IPS-NIHi7 (cell line): ENCODE data around the gene GAL3ST2.
"Not testable (repeated sequence)": the region's sequence is repeated elsewhere in the genome, so short reads cannot be mapped to it uniquely, and the experiment has no call there.

ENCODE experiments used
- DNase-seq: peaks from one replicate; pipeline ENCODE4 v3.0.0; 2012; ENCODE audit warnings: mixed read lengths; ENCODE audit errors: extremely low spot score

The GAL3ST2 gene

GRCh38 chr2:241768251-241768711 is 8.3 kb upstream of the GAL3ST2 start:
- peak; percentile 7 for DNase-seq

DNA sequence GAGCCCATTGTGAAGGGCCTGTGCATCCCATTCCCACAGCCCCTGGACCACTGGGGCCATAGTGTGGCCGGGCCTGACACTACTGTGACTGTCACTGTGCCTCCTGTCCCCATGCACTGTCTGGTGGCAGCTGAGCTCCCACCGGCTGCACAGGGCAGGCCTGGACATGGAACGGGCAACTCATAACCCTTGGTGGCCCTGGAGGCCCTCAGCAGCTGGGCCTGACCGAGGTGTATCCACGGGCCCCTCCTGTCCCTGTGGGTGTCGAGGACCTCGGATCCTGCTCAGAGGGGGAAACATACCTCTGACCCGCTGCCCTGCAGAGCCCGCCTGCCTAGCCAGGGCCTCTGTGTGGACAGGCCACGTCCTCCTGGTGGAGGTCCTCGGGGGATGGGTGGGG is 7.8 kb upstream of the GAL3ST2 start:
- DNase-seq, result no peak

GRCh38 chr2:241769819-241770184 is 6.8 kb upstream of the GAL3ST2 start:
- no peak for DNase-seq

GRCh38 chr2:241770185-241770935 is 6.3 kb upstream of the GAL3ST2 start:
- peak; percentile 47 for DNase-seq

GRCh38 chr2:241770936-241771285 is 5.7 kb upstream of the GAL3ST2 start:
- DNase-seq, result peak; percentile 17

DNA sequence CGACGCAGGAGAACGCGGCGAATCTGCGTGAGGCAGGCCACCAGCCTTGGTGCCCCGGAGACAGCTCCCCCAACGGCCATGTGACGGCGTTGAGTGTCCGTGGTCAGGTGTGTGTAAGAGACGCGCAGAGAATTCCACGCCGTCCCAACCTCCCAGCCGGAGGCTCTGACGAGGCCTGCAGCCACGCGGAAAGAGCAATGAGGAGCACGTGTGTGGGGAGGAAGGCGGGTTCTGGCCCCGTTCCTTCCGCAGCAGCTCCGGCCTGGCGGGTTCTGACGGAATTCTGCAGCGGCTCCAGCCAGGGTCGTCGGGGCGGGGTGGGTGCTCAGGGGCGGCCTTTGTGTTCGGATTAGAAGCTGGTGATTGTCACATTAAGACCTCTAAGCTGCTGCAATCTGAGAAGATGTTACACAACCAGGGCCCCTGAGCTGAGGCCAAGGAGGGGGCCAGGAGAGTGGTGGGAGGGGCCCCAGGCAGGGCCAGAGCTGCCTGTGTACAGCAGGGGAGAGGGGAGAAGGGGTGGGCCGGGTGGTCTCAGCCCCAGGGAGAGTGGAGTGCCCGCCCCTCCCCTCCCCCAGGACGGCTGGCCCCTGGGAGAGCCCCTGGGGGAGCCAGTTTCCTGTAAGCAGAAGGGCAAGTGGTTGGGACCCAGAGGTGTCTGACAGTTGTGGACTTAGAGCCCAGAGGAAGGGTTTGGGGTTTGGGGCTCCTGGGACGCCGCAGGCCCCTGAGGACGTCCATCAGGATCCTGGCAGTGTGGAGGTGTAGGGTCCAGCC is 5.1 kb upstream of the GAL3ST2 start:
- DNase-seq, result peak; percentile 43

DNA sequence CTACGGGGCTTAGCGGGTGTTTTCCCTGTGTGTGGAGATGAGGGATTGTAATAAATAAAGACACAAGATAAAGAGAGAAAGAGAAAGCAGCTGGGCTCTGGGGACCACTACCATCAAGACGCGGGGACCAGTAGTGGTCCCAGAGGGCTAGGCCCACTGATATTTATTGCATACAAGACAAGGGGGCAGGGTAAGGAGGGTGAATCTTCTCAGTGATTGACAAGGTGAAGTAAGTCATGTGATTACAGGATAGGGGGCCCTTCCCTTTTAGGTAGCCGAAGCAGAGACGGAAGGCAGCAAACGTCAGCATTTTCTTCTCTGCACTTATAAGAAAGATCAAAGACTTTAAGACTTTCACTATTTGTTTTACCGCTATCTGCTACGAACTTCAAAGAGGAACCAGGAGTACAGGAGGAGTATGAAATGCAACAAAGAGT is 4.5 kb upstream of the GAL3ST2 start:
- no peak for DNase-seq

DNA sequence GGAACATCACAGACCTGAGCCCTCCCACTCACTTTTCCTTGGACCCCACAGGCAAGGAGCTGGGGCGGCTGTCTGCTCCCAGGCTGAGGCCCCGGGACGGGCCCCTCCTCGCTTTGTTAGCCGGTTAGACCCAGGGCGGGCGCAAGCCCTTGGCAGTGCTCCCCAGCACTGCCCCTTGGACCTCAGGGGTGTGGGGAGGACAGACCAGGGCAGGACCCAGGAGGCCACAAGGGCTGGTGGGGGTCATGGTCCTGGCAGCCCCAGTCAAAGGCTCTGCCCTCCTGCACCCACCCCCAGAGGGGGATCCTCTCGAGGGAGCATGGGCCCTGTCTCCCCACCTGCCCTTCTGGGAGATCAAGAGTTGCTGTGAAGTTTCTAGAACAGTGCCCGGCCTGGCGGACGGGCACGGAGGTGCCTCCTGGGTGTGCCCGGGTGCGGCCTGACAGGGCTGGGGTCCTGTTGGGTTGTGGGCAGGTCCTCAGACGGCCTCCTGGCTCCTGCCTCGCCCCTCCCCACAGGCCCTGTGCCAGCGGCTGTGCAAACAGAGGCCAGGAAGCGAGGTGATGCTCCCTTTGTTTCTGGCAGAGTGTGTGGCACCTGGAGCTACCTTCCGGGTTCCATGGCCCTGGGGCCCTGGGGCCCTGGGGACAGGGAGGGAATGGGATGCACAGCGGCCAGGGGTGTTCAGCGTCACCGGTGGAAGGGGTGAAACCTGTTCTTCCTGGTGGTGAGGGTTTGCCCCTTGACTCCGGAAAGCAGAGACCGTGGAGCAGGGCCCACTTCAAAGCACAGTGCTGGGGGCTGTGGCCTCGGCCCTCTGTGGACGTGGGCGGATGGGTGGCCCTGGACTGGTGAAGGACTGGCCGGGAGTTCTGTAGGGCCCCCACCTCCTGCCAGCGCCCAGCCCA is 2.9 kb upstream of the GAL3ST2 start:
- no peak for DNase-seq

- DNase-seq, result peak; percentile 10
Observed at GRCh38 chr2:241774419-241775222, 2.0 kb upstream of the GAL3ST2 start.

GRCh38 chr2:241775223-241776177 is 1.1 kb upstream of the GAL3ST2 start:
- DNase-seq, result peak; percentile 11

GRCh38 chr2:241777170-241777685 is 606 bp downstream of the GAL3ST2 start:
- peak; percentile 19 for DNase-seq

DNA sequence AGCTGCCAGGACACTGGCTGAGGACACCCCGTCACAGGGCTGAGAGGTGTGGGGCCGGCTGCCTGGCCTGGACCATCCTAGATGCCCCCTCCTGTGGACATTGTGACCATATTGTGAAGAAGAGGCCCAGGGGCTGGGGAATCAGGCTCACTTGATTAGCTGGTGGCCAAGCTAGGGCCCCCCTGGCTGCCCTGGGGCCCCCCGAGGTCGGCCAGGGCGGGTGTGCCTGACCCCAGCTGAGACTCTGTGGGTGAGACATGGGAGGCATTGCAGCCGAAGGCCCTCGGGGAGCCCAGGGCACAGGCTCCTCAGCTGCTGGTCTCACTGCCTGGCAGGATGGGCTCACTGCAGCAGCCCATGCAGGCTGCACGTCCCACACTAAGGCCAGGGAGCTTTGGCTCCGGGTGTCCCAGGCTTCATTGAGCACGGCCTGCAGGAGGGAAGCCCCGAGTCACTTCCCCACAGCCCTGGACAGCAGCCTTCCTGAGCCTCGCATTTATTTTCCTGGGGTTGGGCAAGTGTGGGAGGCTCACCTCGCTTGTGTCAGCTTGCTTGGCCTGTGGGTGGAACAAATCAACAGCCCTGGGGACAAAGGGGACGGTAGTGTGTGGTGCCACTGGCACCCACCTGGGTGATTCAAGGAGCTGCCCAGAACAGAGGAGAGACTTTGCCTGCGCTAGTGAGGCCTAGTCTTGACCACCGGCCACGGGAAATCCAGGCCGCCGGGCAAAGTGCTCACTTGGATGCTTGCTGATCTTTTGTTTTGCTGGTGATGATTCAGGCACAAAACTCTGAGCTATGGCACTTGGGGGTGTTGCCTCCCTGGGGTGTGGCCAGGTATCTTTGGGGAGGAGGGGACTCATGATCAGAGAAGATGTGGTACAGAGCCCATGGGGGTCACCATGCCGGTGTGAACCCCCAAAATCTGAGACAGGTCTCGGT is 1.3 kb downstream of the GAL3ST2 start:
- DNase-seq, result peak; percentile 33

DNA sequence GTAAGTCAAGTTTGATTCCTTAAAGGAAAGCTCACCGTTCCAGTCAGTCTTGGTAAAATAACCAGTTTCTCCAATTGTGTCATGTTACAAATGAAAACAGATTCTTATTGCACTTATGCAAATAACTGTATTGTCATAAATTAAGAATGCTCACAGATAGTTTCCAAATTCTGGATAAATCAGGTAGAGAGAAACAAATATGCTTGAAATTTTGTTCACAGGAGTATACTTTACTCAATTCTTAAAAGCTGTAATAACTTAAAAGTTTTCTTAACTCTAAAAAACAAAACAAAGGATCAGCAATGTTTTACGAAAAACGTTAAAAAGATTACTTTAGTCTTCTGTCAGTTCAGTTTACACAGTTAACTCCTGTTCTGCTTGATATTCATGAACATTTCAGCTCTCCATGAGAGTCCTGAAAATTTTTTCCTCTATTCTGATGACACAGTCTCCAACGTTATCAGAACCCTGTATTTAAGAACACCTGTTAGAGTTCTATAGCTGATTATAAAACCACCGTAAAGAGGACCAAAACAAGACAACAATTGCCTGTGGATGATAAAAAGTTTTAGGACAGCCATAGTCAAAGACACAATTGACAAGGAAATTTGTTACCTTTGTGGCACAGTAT is 4.4 kb downstream of the GAL3ST2 start:
- no peak for DNase-seq

DNA sequence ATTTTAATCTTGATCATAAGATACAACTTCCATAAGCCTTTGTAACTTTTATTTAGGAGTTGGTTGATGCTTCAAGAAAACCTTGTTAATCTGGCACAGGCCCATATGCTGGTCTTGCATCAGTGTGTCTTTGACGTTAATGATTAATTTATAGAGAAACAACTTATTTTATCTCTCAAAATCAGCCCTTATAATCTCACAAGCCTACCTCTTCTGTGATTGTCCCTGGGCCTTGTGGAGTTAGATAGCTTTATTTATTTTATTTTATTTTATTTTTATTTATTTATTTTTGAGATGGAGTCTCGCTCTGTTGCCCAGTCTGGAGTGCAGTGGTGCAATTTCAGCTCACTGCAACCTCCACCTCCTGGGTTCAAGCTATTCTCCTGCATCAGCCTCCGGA is 5.4 kb downstream of the GAL3ST2 start:
- not testable (repeated sequence) for DNase-seq

DNA sequence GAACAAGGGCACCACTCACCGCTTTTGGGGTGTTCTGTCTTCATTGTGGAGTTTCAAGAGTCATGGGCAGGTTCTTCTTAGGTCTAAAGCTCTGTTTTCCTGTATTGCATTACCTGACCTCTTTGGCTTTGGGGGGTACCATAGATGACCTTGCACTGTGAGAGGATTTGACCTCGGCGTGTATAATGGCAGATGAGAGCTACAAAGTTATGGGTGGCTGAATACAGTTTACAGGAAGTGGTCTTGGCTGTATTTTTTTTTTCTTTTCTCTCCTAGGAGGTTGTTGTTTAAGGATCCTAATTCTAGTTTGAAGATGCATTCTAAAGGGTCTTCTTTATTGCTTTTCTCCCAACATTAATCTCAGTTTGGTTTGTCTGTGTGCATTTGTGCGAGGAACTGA is 11.5 kb downstream of the GAL3ST2 start:
- no peak for DNase-seq

GRCh38 chr2:241788572-241788971 is 11.9 kb downstream of the GAL3ST2 start:
- DNase-seq, result no peak

- not testable (repeated sequence) for DNase-seq
Observed at GRCh38 chr2:241791385-241791784, 14.8 kb downstream of the GAL3ST2 start.

GRCh38 chr2:241793385-241793784 is 16.8 kb downstream of the GAL3ST2 start:
- no peak for DNase-seq
